Transverse colon (tissue), 3 donors: ENCODE results near the gene ASIC2.

Source experiments
- CTCF ChIP-seq, 5 experiments: fragments of 200-600 bp in 3 of 5; fragments of 450-650 bp in 2 of 5; sonication (generic) in 3 of 5; IDR thresholded peaks; 1 replicate in 2 of 5; 2 replicates in 3 of 5; pipeline ENCODE4 v1.5.1; 2016 to 2017; ENCODE audit warnings: antibody characterized with exemption in 5 of 5, inconsistent platforms in 3 of 5, mild to moderate bottlenecking in 2 of 5, moderate library complexity in 1 of 5
- EP300 ChIP-seq: sonication (generic); formaldehyde crosslinking; IDR thresholded peaks from one replicate; pipeline ENCODE4 v1.6.1; 2017; ENCODE audit warnings: antibody characterized with exemption, low read depth

DNA sequence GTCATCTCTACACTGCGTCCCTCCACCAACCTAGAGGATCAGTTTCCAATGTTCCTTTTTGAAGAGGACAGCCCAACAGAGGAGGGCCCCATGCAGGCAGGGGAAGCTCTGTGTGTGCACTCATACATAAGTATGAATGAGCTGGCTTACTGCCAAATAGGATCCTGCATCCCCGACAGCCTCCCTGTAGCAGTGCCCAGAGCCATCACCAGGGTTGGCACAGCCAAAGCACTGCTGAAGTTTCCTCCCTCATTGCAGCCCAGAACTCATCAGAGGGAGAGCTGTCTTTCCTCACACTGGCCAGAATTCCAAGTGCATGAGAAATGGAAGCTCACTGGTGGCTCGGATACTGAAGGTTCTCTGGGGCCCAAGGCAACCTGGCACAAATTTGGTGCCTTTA, 114.4 kb downstream of the ASIC2 start:
- TF ChIP-seq EP300 (no peak), CTCF (IDR thresholded peaks at IDR 0.05) (no peak)
